Endothelial cell (in vitro differentiated cells): ENCODE data around the gene DENND2A. TPM values are rescaled to one million over a fixed set of nuclear protein-coding genes. Genes with fewer than 3 reads are reported as not detected.
A peak's percentile ranks its signal among the peaks of the same experiment; 100 is the strongest.

ENCODE experiments used
- DNase-seq: peaks from one replicate; pipeline ENCODE4 v3.0.0; 2021; ENCODE audit warnings: low spot score
- H3K27ac Mint-ChIP-seq: one replicate; pipeline ENCODE4 v1.8.0; 2021; ENCODE audit warnings: mixed read lengths, inconsistent platforms; ENCODE audit not compliant: unreplicated experiment
- H3K27me3 Mint-ChIP-seq: one replicate; pipeline ENCODE4 v1.8.0; 2021; ENCODE audit warnings: mild to moderate bottlenecking, moderate library complexity, mixed read lengths, inconsistent platforms; ENCODE audit not compliant: unreplicated experiment
- H3K36me3 Mint-ChIP-seq: one replicate; pipeline ENCODE4 v1.8.0; 2021; ENCODE audit warnings: mild to moderate bottlenecking, low read depth, mixed read lengths, inconsistent platforms; ENCODE audit not compliant: unreplicated experiment
- H3K4me1 Mint-ChIP-seq: one replicate; pipeline ENCODE4 v1.8.0; 2021; ENCODE audit warnings: mild to moderate bottlenecking, mixed read lengths, inconsistent platforms; ENCODE audit not compliant: unreplicated experiment
- H3K4me3 Mint-ChIP-seq: one replicate; pipeline ENCODE4 v1.8.0; 2021; ENCODE audit warnings: mild to moderate bottlenecking, mixed read lengths, inconsistent platforms; ENCODE audit not compliant: unreplicated experiment
- H3K9me3 Mint-ChIP-seq: one replicate; pipeline ENCODE4 v1.8.0; 2021; ENCODE audit warnings: mixed read lengths, inconsistent platforms; ENCODE audit not compliant: unreplicated experiment
- long read RNA-seq: library from polyadenylated mRNA; unstranded; transcript quantifications from one replicate; pipeline ENCODE4 v2.0.0, GENCODE V29; 2020; ENCODE audit not compliant: unreplicated experiment
- total RNA-seq: library from RNA; stranded (reverse); fragmentation: NEBNext Ultra II Directional; extraction: Animal tissue kit (Norgen Biotek cat#: 25700); gene quantifications from one replicate; pipeline ENCODE4 v1.2.1, GENCODE V29; 2021; ENCODE audit not compliant: unreplicated experiment
- TF ChIP-seq, protein P1 (sequence below): fragments of 200-600 bp; sonication (generic); IDR thresholded peaks from one replicate; pipeline ENCODE4 v1.5.0; 2021; ENCODE audit warnings: antibody characterized with exemption; ENCODE audit not compliant: unreplicated experiment

The DENND2A gene, protein sequence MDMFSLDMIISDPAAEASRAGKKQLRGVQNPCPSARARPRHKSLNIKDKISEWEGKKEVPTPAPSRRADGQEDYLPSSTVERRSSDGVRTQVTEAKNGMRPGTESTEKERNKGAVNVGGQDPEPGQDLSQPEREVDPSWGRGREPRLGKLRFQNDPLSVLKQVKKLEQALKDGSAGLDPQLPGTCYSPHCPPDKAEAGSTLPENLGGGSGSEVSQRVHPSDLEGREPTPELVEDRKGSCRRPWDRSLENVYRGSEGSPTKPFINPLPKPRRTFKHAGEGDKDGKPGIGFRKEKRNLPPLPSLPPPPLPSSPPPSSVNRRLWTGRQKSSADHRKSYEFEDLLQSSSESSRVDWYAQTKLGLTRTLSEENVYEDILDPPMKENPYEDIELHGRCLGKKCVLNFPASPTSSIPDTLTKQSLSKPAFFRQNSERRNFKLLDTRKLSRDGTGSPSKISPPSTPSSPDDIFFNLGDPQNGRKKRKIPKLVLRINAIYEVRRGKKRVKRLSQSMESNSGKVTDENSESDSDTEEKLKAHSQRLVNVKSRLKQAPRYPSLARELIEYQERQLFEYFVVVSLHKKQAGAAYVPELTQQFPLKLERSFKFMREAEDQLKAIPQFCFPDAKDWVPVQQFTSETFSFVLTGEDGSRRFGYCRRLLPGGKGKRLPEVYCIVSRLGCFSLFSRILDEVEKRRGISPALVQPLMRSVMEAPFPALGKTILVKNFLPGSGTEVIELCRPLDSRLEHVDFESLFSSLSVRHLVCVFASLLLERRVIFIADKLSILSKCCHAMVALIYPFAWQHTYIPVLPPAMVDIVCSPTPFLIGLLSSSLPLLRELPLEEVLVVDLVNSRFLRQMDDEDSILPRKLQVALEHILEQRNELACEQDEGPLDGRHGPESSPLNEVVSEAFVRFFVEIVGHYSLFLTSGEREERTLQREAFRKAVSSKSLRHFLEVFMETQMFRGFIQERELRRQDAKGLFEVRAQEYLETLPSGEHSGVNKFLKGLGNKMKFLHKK
- 41.0 TPM for total RNA-seq
- long read RNA-seq, partial matches to known transcripts, result 0 of 2 reads
- long read RNA-seq, other reads (novel, unspliced or antisense), result 1 of 2 reads

DNA sequence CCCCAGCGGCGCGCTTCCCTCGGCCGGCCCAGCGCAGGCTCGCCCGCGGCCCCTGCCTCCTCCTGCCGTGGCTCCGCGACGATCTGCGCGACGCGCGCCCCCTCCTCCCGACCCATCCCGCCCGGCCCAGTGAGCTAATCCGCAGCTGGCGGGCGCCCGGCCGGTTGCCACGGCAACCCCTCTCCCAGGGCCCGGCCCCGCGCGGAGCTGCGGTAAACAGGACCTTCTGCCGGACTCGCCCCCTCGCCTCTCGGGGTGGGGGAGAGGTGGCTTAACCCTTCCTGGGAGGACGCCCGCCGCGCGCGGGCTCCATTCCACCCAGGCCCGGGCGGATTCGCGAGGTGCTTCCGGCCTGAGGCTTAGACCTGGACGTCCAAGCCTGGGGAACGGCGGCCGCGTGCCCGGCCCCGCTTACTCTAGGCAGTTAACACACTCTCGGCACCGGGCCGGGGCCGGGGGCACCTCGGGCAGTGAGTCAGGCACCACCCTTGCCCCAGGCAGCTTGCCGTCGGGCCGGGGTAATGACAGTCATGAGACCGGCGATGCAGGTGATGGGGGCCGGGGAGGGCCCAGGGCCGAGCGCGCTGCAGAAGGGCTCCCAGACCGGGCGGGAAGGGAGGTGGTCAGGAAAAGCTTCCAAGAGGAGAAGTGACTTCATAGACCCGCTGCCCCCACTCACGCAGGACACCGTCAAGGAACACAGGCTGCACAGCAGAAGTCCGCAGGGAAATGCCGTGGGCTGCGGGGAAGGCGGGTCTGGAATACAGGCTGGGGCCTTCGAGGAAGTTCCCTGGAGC lies at the start of gene DENND2A:
TSS of gene DENND2A (minus strand) at position 87 of the 797 bp plus-strand sequence. CDS start 38,416 bp downstream, outside the sequence.
- Mint-ChIP-seq H3K4me3 (peak within 1 kb of the TSS; percentile 100), H3K27me3 (peaks cover 22% of the 10 kb centered on the region), H3K36me3 (peaks cover 9% of the 10 kb centered on the region), H3K27ac (peak within 1 kb of the TSS; percentile 92), H3K4me1 (peaks cover 40% of the 10 kb centered on the region), H3K9me3 (no peaks in the 10 kb centered on the region)
- TF ChIP-seq, protein P1, sequence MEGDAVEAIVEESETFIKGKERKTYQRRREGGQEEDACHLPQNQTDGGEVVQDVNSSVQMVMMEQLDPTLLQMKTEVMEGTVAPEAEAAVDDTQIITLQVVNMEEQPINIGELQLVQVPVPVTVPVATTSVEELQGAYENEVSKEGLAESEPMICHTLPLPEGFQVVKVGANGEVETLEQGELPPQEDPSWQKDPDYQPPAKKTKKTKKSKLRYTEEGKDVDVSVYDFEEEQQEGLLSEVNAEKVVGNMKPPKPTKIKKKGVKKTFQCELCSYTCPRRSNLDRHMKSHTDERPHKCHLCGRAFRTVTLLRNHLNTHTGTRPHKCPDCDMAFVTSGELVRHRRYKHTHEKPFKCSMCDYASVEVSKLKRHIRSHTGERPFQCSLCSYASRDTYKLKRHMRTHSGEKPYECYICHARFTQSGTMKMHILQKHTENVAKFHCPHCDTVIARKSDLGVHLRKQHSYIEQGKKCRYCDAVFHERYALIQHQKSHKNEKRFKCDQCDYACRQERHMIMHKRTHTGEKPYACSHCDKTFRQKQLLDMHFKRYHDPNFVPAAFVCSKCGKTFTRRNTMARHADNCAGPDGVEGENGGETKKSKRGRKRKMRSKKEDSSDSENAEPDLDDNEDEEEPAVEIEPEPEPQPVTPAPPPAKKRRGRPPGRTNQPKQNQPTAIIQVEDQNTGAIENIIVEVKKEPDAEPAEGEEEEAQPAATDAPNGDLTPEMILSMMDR, result no peak
- peak; percentile 83 for DNase-seq

DNA sequence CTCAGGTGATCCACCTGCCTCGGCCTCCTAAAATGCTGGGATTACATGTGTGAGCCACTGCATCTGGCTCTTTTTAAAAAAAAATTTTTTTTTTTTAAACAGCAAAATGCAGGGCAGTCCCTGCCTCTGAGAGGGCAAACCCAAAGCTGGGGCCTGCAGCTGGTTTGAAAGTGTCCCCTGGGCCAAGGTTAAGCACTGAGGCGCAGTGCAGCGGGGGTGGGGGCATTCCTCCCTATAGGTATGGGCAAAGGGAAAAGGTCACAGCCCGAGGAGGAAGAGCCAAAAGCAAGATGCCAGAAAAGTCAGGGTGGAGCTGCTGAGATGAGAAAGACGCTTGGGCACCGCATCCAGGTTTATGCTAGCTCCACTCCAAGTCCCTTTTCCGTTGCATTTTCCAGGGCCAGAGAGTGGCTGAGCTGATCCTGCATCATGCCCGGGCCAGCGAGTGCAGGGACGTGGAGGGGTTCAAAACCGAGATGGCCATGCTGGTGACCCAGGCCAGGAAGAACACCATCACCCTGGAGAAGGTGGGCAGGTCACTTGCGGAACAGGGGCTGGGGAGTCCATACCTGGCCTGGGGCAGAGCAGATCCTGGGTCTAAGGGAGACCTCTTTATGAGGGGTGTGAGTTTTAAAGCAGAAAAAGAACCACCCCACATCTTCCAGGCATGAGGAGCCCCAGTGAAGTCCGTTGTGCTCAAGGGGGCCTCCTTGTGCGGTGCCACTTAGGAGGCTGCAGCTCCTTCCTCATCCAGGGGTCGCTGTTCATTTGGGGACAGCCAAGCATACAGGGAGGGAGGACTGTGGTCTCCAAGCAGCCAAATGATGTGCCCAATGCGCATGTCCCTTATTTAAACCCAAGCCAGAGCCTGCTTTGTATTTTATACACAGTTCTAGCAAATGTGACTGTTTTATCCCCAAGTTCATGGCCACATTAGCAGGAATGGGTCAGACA lies 48.9 kb upstream of the DENND2A start:
- DNase-seq, result no peak
- H3K27ac Mint-ChIP-seq, result no peak overlapping the region
- H3K27me3 Mint-ChIP-seq, result peaks cover 2% of the 10 kb centered on the region
- no peaks in the 10 kb centered on the region for H3K9me3 Mint-ChIP-seq
- peaks cover 11% of the 10 kb centered on the region for H3K4me1 Mint-ChIP-seq
- no peak overlapping the region for H3K4me3 Mint-ChIP-seq
- TF ChIP-seq, protein P1, result no peak
- H3K36me3 Mint-ChIP-seq, result peaks cover 28% of the 10 kb centered on the region

GRCh38 chr7:140688341-140688740 lies 47.7 kb upstream of the DENND2A start:
- Mint-ChIP-seq H3K9me3 (no peaks in the 10 kb centered on the region), H3K4me3 (no peak overlapping the region), H3K27ac (no peak overlapping the region), H3K27me3 (peaks cover 4% of the 10 kb centered on the region), H3K36me3 (peaks cover 32% of the 10 kb centered on the region), H3K4me1 (peaks cover 20% of the 10 kb centered on the region)
- DNase-seq, result no peak
- TF ChIP-seq, protein P1, result no peak

GRCh38 chr7:140686921-140687320 lies 46.3 kb upstream of the DENND2A start:
- peaks cover 28% of the 10 kb centered on the region for H3K4me1 Mint-ChIP-seq
- H3K27me3 Mint-ChIP-seq, result peaks cover 6% of the 10 kb centered on the region
- no peak overlapping the region for H3K4me3 Mint-ChIP-seq
- H3K9me3 Mint-ChIP-seq, result no peaks in the 10 kb centered on the region
- H3K36me3 Mint-ChIP-seq, result peaks cover 31% of the 10 kb centered on the region
- TF ChIP-seq, protein P1, result no peak
- DNase-seq, result no peak
- H3K27ac Mint-ChIP-seq, result no peak overlapping the region
